ENCODE data around the gene LIMA1. TPM values are rescaled to one million over a fixed set of nuclear protein-coding genes. Genes with fewer than 3 reads are reported as not detected.
A peak's percentile ranks its signal among the peaks of the same experiment; 100 is the strongest.
"Not testable (repeated sequence)": the region's sequence is repeated elsewhere in the genome, so short reads cannot be mapped to it uniquely, and the experiment has no call there.

Gene LIMA1
- total RNA-seq, 4 donors from 2014 or later = 85.0 to 140 (median 116) TPM

DNA sequence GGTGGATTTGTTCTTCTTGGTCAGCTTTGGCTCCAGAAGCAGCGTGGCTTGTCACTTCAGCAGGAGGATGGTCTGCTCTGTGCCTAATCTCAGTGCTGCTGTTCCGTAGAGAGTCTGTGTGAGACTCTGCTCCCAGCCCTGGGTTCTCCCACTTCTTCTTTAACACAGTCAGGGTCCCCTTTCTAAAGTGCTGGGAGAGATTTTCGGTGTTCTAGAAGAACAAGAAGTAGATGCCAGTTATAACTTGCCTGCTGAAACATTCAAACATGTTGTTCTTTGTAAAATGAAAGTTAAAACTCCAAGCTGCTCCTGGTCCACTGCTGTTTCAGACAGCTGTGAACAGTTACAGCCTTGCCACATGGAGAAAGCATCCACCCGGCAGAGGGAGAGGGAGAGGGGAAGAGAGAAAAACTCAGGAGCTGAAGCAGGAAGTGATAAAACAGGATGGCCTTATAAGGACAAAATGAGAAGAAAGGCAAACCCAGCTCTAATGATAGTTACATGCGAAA, 61.0 kb downstream of the LIMA1 start:
- Histone ChIP-seq H3K9me3 (no peaks in the 10 kb centered on the region), H3K4me1 (peaks cover 0 to 6% of the 10 kb centered on the region in 2 donors), H3K27me3 (no peaks in the 10 kb centered on the region), H3K36me3 (no peaks in the 10 kb centered on the region), H3K4me3 (peak overlapping the region; percentile 43 to 50), H3K27ac (peak overlapping the region; percentile 88 to 90)
- TF ChIP-seq POLR2A (IDR thresholded peaks at IDR 0.05) = peak; percentile 42 to 78
- TF ChIP-seq, protein P1, sequence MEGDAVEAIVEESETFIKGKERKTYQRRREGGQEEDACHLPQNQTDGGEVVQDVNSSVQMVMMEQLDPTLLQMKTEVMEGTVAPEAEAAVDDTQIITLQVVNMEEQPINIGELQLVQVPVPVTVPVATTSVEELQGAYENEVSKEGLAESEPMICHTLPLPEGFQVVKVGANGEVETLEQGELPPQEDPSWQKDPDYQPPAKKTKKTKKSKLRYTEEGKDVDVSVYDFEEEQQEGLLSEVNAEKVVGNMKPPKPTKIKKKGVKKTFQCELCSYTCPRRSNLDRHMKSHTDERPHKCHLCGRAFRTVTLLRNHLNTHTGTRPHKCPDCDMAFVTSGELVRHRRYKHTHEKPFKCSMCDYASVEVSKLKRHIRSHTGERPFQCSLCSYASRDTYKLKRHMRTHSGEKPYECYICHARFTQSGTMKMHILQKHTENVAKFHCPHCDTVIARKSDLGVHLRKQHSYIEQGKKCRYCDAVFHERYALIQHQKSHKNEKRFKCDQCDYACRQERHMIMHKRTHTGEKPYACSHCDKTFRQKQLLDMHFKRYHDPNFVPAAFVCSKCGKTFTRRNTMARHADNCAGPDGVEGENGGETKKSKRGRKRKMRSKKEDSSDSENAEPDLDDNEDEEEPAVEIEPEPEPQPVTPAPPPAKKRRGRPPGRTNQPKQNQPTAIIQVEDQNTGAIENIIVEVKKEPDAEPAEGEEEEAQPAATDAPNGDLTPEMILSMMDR (IDR thresholded peaks at IDR 0.05) = peak; percentile 21 to 52 (median 38)
- intact Hi-C loops (cut with DNase I; ENCODE audit: low total_unique reads) = loop anchor here (10.0 kb wide), 1 partner anchor 62 kb away; the partner anchor contains the start of gene LIMA1
- DNase-seq = peak; percentile 69 to 78

DNA sequence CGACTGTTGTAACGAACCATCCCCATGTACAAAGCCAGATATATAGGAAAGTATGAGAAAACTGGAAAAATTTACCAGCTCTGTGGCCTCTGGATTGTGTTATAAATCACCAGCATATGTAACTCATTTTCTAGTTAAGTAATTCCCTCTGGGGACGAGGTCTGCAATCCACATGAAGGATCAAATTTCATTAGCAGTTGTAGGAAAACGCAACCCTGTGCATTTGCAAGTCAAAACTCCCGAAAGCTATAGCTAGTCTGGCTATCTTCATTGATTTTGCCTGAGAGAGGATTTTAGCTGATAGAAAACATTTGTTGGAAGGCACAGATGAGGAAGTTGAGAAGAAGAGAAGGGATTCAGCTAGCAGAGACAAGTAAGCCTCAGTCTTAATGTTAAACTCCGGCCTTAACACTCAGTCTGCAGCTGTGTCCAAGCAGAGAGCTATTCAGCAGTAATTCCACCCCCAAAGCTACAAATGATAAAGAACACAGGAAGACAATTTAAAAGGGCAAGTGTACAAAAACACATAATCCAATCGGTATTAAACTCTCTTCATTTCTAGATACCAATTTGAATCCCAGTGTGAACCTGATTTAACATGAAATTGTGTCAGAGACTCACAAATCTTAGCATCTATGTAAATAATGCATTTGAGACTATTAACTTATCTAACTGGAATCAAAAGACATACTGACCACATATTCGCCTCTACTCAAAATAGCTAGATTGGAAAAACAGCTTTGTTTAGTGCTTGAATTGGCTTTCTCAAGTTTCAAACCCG, 61.9 kb downstream of the LIMA1 start:
- TF ChIP-seq POLR2A (IDR thresholded peaks at IDR 0.05) = peak in 1 of 2 donors; percentile 17
- TF ChIP-seq, protein P1 (IDR thresholded peaks at IDR 0.05) = no peak
- peak in 1 of 2 donors; percentile 42 for DNase-seq
- H3K4me1 ChIP-seq = peaks cover 0 to 6% of the 10 kb centered on the region in 2 donors
- H3K27ac ChIP-seq = peak overlapping the region; percentile 88 to 90
- no peaks in the 10 kb centered on the region for H3K36me3 ChIP-seq
- no peaks in the 10 kb centered on the region for H3K9me3 ChIP-seq
- H3K4me3 ChIP-seq = peak overlapping the region; percentile 43 to 50
- intact Hi-C loops (cut with DNase I; ENCODE audit: low total_unique reads) = loop anchor here (10.0 kb wide), 1 partner anchor 63 kb away; the partner anchor contains the start of gene LIMA1
- no peaks in the 10 kb centered on the region for H3K27me3 ChIP-seq

DNA sequence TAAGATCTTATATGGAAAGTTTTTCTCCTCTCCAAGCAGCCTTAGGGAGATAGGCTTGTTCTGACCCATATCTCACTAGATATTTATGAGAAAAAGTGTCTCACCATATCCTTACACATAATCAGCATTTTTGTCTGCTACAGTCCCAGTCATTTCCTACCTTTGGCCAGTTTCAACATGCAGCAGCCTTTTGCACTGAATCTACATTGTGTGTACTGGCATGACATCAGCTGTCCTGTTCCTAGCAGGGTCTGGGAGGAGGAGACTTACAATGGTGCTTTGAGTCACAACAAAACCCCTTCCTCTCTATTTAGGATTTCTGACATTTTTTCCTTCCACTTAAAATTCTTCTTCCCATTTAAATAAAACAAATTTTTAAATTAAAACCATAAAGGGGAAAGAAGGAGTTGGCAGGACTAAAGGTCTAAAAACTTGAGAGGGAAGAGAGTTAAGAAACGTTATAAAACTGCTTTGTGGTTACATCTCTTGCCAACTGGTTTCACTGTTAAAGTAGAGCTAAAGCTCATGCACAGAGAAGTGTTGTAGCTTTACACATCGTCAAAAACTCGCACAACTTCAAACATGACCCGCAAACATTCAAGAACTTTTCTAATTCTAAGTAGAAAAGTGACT, 62.8 kb downstream of the LIMA1 start:
- intact Hi-C loops (cut with DNase I; ENCODE audit: low total_unique reads) = loop anchor here (10.0 kb wide), 1 partner anchor 64 kb away; the partner anchor contains the start of gene LIMA1
- no peak for DNase-seq
- no peaks in the 10 kb centered on the region for H3K27me3 ChIP-seq
- TF ChIP-seq POLR2A (IDR thresholded peaks at IDR 0.05) = no peak
- TF ChIP-seq, protein P1 (IDR thresholded peaks at IDR 0.05) = no peak
- H3K4me3 ChIP-seq = peak overlapping the region; percentile 43 to 50
- no peaks in the 10 kb centered on the region for H3K9me3 ChIP-seq
- H3K27ac ChIP-seq = peak overlapping the region; percentile 88 to 90
- peaks cover 0 to 6% of the 10 kb centered on the region in 2 donors for H3K4me1 ChIP-seq
- no peaks in the 10 kb centered on the region for H3K36me3 ChIP-seq

DNA sequence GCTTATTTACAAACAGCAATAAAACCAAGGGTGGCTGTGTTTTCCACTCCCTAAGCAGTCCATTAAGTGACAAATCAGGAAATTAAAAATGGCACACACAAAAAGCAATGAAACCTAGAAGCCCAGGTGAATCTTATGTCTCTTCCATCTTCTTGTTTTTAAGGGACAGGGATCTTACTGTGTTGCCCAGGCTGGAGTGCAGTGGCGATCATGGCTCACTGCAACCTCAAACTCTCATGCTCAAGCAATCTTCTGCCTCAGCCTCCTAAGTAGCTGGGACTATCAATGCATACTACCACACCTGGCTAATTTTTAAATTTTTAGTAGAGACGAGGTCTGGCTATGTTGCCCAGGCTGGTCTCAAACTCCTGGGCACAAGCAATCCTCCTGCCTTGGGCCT, 63.8 kb downstream of the LIMA1 start:
- Histone ChIP-seq H3K36me3 (no peaks in the 10 kb centered on the region), H3K27me3 (no peaks in the 10 kb centered on the region), H3K27ac (peak overlapping the region; percentile 88 to 90), H3K4me1 (peaks cover 0 to 6% of the 10 kb centered on the region in 2 donors), H3K9me3 (no peaks in the 10 kb centered on the region), H3K4me3 (peak overlapping the region in 1 of 2 donors; percentile 43)
- DNase-seq = no peak
- intact Hi-C loops (cut with DNase I; ENCODE audit: low total_unique reads) = no loop called here
- TF ChIP-seq, protein P1 (IDR thresholded peaks at IDR 0.05) = no peak
- no peak for TF ChIP-seq POLR2A (IDR thresholded peaks at IDR 0.05)

DNA sequence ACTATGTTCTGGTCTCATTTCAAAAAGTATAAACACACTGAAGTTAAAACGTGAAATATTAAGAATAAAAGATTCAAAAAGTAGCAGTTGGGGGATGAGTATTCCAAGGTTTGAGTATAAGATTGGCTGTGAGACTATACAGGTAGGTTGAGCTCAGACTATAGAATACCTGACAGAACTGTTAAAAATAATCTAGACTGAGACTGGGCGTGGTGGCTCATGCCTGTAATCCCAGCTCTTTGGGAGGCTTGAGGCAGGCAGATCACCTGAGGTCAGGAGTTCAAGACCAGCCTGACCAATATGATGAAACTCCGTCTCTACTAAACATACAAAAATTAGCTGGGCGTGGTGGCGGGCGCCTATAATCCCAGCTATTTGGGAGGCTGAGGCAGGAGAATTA, 64.3 kb downstream of the LIMA1 start:
- H3K36me3 ChIP-seq; H3K4me3 ChIP-seq; DNase-seq; H3K9me3 ChIP-seq; H3K4me1 ChIP-seq; H3K27ac ChIP-seq; H3K27me3 ChIP-seq; intact Hi-C loops (cut with DNase I; ENCODE audit: low total_unique reads): not testable (repeated sequence)
